Activated CD8-positive, alpha-beta memory T cell treated with anti-CD3 and anti-CD28 coated beads for 4 hours (primary cell): ENCODE results near the gene STOML1.
"Not testable (repeated sequence)": the region's sequence is repeated elsewhere in the genome, so short reads cannot be mapped to it uniquely, and the experiment has no call there.

Experiments
- DNase-seq, 2 donors: peaks; one replicate each; pipeline ENCODE4 v3.0.0-alpha.2; 2020; ENCODE audit warnings: low read depth in 2 of 2

STOML1 gene

DNA sequence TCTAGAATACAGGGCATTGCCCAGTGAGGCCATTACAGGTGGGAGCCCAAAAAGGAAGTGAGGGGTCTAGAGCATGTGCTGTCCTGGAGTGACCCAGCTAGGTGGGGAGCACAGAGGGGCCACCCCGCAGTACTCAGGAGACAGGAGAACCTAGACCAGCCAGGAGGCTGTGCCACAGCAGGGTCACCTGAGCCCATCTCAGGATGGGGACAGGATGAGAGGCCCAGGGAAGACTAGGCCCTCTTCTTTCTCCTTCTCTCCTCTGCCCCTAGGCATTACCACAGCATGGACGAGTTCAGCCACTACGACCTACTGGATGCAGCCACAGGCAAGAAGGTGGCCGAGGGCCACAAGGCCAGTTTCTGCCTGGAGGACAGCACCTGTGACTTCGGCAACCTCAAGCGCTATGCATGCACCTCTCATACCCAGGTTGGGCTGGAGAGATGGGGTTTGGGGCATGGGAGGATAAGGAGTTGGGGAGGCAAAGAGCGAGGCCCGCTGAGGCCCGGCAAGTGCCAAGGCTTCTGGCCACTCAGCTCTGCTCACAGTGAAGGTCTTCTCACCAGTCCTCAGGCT lies 45.2 kb downstream of the STOML1 start:
- DNase-seq, result no peak

DNA sequence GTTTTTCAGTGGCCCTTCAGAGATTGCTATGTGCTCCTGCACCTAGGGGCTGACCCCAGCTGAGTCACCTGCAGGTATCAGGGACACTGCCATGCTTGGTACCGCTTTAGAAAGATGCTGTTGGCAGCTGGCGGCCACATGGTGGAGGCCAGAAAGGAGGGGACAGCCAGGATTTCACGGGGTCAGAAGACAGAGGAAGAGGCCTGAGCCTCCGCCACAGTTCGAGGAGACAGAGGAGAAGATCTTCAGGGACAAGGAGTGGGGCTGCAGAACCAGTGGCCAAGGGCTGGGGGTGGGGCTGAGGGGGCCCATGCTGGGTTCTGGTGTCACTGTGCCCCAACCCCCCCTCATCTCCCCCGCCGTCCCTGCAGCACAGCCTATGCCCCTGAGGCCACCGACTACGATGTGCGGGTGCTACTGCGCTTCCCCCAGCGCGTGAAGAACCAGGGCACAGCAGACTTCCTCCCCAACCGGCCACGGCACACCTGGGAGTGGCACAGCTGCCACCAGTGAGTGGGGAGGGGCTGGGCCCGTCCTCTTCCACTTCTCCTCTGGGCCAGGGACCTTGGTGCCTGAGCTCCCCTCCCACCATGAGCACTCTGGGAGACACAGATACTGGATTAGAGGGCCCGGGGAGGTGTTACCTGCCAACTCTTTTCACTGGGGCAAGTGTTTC lies 45.9 kb downstream of the STOML1 start:
- DNase-seq, result no peak

DNA sequence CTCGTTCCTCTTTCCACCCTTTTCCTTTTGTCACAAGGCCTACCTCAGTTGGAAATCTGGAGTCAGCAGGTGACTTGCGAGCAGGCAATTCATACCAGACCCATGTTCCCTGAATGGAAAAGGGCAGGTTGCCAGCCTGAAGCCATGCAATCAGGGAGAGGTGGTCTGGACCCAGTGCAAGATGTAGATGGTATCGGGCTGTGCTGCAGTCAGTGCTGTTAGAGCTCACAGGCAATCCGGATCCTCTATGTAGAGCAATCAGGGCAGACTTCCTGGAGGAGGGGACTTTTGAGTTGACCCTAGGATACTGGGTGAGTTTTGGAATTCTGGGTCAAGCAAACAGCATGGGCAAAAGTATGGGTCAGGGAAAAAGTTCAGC lies 47.0 kb downstream of the STOML1 start:
- DNase-seq, result no peak

DNA sequence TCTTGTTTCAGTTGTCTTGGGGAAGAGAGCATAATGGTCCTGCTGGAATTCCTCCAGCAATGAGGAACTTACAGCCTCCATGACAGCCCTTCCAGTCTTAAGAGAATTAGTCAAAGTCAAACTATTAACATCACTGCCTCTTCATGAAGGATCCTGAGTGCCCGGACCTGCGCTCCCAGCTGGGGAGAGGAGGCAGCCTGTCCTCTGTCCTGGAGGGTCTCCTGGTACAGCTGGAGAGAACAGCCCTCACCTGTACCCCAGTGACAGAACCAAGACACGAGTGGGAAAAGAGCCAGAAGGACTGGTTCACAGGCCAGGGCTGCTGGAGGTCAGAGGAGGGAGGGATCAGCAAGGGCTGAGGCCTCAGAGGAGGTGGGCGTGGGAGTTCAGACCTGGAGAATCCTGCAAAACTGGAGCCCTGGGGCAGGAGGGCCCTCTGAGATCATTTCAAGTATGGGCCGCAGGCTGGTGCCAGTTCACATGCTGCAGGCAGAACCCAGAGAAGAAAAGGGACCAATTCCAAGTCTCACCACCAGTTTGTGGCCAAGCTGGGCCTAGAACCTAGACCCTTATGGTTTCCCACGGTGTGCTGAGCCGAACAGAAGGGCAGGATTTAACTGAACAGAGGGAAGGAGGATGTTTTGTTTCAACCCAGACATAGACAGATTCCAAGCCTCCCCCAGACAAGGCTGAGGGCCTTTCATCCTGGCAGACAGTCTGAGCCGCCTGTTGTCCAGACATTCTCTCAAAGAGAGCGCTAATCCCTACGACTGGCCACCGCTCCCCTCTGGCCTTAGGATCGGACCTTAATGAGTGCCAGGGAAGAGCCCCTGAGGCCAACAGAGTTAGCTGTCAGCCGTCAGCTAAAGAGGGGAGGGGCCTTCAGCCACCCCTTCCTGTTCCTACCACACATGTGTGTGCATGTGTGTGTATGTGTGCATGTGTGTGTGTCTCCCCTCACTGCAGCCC lies 47.6 kb downstream of the STOML1 start:
- no peak for DNase-seq

DNA sequence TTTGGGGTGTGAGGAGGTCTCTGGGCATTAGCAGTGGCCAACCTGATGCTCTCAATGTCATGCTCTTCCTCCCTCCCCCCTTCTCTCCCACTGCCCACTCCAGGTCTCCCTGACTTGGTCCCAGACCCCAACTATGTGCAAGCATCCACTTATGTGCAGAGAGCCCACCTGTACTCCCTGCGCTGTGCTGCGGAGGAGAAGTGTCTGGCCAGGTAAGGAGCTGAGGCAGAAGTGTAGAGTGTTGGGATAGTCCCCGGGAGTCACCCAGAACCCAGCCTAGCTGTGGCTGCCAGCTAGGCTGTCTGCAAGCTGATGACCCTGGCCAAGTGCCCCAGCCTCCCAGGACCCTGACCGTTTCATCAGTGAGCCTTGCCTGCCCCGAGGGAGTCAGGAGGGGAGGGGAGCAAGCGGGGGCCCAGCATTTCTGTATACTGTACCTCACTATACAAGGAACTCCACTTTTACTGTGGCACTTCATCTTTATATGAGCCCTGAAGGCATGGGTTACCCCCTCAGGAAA lies 49.3 kb downstream of the STOML1 start:
- DNase-seq, result no peak

DNA sequence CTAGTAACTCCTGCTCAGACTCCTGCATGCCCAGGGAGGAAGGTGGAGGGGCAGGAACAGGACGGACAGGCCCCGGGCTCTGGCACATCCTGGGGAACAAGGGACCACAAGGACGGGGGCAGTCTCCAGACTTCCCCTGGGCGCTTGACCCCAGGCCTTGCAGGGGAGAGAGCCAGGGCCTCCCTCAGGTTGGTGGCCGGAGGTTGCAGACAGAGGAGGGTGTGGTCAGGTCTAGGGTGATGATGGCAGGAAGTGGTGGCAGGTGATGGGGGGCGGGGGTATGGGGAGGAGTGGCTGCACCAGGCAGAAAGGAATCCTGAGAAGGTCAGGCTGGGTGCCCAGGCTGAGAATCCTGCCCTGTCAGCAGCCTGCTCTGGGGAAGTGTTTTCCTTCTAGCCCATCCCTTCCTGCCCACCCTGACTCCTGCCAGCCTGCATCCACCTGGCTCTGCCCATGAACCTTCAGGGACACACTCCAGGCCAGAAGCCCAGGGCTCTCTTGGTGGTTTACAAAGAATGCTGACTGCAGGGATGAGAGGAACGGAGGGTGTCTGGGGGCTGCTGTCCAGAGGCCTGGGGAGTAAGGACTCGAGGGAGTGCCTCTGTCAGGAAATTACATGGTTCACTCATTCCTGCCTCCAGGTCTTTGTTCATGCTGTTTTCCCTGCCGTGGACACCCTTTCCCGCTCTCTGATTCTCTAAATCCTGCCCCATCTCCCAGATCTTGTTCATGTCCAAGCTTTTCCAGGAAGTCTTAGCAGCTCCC lies 50.0 kb downstream of the STOML1 start:
- DNase-seq, result no peak

DNA sequence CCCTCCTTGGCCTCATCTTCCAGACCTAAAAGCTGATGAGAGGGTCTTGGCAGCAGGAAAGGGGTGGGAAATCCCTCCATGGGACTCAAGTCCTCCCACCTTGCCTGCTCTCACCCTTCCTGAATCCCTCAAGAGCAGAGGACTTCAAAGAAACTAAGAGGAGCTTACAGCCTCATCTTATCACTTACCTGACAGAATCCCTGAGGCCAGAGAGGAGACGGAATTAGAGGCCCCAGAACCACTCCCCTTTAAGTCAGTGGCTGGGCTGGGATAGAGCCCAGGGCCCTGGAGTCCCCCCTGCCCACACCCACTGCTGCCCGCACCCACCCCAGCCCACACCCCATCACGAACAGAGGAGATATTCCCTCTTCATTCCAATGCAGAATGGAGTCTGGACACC lies 50.6 kb downstream of the STOML1 start:
- DNase-seq, result no peak

DNA sequence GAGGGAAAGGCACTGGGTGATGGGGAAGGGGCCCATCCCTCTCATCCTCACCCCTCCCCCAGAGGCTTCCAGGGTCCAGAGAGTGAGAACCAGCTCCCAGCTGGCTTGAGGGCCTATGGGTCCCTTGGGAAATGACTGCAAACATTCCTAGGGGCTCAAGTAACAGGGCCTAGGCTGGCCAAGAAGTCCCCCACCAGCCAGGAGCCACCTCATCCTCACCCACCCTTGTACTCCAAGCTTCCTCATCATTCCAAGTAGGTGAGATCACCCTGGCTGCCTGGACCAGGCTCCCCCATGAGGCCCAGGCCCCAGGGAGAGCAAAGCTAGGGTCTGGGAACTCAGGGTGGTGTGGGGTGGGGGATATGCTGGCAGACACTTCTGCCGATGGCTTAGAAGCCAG lies 51.1 kb downstream of the STOML1 start:
- DNase-seq, result no peak

DNA sequence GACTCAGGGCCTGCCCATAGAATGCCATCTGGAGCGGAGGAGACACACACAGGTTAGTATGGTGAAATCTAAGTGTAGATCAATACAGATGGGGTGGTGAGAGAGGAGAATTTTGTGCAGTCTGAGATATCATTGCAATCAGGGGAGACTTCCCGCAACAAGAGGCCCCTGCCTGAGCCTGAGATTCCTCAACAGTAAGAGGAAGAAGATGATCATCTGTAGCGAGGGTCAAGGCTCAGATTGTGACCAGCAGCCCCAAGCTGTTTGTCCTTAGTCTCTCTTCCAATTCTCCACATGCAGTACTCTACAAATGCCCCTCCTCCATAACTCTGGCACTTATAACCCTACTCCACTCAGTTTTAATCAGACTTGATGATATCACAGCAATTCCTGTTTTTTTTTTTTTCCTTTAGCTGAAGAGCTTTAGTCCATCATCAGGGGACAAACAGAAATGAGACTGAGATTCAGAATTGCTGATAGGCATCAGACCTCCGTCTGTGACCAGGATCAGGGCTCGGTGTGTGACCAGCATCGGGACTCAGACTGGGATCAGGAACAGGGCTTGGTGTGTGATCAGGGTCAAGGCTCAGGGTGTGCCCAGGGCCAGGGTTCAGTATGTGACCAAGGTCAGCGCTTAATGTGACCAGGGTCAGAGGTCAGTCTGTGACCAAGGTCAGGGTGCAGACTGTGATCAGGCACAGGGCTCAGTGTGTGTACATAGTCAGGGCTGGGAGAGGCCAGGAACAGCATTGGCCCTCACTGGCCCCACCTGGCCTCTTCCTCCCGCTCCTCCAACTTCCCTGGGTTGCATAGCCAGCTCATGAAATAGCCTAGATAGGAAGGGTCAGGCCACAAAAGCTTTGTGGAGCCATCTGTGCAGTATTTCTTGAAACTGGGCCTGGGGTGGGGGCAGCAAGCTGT lies 51.8 kb downstream of the STOML1 start:
- no peak for DNase-seq

DNA sequence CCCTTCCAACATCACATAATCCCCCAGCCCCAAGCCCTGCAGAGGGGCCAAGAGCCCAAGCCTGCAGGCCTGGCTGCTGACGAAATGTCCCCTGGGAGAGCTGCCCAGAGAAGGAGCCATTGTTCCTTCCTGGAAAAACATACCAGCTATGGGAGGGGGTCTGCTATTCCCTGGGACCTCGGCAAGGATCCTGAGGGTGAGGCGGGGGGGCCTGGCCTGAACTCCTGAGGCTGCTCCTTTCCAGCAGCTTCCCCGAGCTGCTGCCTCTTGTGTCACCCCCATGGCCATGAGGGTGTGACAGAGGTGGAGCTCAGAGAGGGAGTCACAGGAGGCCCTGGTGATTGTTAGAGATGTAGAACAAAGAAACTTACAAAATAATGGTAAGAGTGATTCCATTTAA lies 53.0 kb downstream of the STOML1 start:
- no peak for DNase-seq

DNA sequence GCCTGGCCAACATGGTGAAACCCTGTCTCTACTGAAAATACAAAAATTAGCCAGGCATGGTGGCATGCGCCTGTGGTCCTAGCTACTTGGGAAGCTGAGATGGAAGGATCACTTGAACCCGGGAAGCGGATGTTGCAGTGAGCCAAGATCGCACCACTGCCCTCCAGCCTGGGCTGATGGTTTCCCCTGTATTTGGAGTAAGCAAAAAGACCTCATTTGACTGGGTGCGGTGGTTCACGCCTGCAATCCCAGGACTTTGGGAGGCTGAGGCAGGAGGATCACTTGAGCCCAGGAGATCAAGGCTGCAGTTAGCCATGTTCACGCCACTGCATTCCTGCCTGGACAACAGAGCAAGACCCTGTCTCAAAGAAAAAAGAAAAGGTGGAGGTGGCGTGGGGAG lies 53.6 kb downstream of the STOML1 start:
- DNase-seq, result not testable (repeated sequence)

DNA sequence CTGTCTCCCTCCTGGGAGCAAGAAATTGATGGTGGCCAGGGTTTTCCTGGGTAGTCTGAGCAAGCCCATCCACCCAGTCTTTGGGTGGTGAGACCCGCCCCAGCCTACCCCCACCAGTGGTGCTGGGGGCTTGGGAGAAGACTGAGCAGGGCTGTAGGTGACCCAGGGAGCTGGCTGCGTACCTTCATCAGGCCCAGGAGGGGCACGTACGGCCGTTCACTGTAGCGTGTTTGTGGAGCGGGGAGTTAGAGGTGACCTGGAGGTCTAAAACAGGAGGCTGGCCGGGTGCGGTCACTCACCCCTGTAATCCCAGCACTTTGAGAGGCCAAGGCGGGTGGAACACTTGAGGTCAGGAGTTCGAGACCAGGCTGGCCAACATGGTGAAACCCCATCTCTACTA lies 54.4 kb downstream of the STOML1 start:
- DNase-seq, result no peak

DNA sequence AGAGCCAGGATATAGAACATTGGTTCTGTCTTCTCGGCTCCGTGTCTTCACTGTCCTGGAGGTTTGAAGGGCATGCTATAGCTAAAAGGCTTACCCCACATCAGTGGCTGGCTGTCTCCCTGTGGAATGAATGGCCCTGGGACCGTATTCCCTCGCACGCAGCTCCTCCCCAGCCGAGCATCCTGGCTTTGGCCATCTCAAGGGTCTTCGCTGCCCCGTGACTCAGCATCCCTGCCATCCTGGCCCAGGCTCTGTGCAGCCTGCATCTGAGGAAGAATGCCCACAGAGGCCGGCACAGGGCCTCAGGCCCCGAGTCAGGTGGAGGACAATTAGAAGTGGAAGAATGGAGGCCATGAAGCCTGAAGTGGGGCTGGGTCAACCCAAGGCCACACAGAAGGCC lies 54.8 kb downstream of the STOML1 start:
- DNase-seq, result no peak

DNA sequence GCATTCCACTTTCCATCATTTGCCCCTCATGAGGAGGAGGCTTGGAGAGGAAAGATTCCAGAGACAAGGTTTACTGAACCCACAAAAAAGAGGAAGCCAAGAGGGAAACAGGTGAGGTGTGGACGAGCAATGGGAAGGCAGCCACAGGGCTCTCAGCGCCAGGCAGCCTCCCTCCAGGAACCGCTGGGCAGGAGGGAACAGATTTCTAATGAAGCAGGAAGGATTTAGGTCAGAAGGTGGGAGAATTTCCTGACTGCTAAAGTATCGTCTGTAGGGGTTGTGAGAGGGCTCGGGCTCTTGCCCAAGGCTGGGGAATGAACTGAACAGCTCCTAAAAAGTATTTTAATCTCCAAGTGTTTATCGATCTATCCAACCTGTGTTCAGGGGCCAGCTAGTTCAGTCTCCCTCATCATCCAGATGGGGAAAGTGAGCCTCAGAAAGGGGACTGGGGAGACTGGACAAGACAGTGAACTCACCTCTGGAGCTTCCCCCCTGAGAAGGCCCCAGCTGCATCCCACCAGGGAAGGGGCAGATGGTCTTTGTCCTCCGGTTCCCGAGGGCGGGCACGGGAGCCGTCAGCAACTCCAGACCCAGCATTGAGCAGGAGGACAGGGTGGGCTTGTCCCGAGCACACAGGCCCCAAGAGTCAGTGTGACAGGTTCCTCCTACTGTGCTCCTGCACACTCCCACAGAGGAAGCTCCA lies 55.4 kb downstream of the STOML1 start:
- DNase-seq, result no peak

DNA sequence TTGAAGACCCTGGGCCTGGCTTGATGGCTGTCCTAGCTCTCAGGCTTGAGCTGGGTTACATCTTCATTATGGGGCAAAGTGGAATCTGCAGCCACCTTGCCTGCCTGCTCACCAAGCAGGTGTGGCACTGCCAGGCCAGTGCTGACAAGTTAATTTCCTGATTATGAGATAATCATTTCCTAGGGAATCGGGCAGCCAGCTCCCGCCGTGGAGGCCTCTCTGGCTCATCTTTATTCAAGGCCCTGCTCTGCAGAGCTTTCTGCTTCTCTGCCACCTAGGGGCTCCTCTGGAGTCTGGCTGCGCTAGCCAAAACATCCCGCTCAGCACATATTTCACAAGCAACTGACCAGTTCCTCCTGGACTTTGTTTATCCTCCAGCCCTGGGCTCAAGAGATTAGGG lies 55.9 kb downstream of the STOML1 start:
- DNase-seq, result no peak

DNA sequence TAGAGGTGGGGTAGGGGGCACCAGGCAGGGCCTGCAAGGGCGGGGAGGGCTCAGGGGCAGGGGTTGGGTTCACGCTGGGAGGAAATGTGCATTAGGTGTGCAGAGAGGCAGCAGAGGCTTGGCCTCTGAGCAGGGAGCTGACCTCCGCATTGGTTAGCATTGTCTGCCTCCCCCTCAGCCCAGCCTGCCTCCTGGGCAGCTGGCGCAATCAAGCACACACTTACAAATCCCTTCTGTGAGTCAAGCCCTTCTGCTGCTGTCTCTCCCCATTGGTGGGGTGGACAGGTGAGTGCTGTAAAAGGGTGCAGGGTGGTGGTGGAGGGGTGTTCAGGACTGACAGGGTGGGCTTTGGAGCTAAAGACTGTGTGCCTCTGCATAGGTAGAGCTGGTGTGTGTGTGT lies 56.5 kb downstream of the STOML1 start:
- DNase-seq, result no peak

DNA sequence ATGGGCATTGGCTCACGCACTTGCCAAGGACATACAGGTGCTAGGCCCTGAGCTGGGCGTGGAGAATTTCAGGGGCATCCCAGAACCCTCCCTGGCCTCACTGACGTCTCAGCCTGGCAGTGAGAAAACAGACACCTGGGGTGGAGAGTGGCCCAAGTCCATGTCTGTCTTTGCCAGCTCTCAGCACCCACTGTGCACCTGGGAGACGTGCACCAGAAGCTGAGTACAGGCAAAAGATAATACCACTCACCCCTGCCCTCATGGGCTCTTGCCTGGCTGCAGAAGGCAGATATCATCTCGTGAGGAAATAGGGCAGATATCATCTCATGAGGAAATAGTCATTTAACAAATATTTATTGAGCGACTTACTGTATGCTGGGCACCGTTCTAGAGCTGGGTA lies 57.8 kb downstream of the STOML1 start:
- no peak for DNase-seq

DNA sequence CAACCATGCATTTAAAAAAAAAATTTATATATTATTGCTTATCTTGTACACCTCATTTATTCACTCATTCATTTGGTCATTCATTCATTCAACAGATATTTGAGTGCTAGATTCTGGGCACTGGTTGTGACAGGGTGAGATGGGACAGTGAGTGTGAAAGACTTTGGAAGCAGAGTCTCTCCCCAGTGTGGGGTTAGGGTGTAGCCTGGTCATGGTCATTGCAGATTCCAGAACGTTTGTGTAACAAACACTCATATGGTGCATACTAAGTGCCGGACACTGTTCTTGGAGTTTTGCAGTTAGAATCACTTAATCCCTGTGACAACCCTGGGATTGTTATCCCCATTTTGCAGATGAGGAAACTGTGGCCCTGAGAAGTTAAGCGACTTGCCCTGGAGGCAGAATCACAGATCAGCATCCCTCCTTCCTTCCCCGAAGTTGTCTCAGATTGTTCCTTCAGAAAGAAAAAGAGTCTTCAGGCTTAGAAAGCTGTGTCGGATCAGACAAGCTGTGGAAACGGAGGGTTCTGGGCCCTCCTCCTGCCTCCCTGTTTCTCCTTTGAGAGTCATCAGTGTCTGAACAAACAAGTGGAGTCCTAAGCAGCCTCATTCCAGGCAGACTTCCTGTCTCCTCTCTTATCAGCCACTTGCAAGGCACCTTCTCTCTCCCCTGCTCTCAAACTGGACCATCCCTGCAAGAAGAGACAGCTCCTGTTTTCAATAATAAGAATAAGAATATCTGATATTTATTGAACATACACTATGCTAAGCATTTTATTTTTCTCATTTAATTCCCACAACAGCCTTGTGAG lies 59.5 kb downstream of the STOML1 start:
- DNase-seq, result no peak

DNA sequence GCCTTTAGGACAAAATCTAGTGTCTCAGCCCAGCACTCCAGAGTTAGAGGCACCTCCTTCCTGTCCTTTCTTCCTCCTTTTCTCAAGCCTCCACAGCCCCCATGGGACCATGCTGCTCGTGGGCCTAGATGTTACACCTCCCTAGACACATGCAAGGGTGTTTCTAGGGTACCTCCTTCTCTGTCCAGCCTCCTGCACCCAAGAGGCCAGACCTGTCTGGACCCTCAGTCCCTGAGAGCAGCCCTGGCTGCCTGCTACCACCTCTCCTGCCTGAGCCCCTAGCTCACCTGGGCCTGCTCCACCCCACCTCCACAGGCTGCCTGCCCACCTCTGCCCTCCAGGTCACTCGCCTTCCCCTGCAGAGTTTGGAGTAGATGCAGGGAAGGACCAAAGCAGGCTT lies 60.7 kb downstream of the STOML1 start:
- no peak for DNase-seq
